HCT116 (cell line): ENCODE measurements around the gene ADGRD1. TPM values are rescaled to one million over a fixed set of nuclear protein-coding genes. Genes with fewer than 3 reads are reported as not detected.

Source experiments
- ATAC-seq: fragments of 200-7000 bp; cut with Tn5 transposase; 2 replicates; pipeline ENCODE4 v1.9.1; 2020; ENCODE audit warnings: mild to moderate bottlenecking, moderate library complexity
- BruUV-seq: library from RNA; stranded (reverse); fragments of 400-500 nt; replicated peaks from 2 replicates; lab custom pipeline; 2021; lab: Mats Ljungman, UMichigan
- CTCF ChIA-PET: fragments of 300-600 bp; sonication (Branson Sonifier 250); formaldehyde crosslinking; loops from one replicate; lab custom pipeline; 2021; ENCODE audit warnings: antibody characterized with exemption; lab: Charles Lee
- POLR2A ChIA-PET: fragments of 300-600, 350-600 bp; sonication (Branson Sonifier 250); formaldehyde crosslinking; loops from one replicate; lab custom pipeline; 2021; ENCODE audit warnings: antibody characterized with exemption; lab: Charles Lee
- RAD21 ChIA-PET, 2 experiments: fragments of 300-600 bp; sonication (Branson Sonifier 250); formaldehyde crosslinking; loops; one replicate each; lab custom pipeline; 2023; ENCODE audit warnings: low total read pairs in 2 of 2; ENCODE audit not compliant: uncharacterized antibody in 2 of 2, unreplicated experiment in 2 of 2, low non-redundant PET in 1 of 2; lab: Charles Lee
- DNase-seq: peaks from one replicate; pipeline ENCODE4 v3.0.0-alpha.2; 2010; ENCODE audit warnings: low read depth, low spot score
- H2AFZ ChIP-seq: fragments of 200-600 bp; shearing (Covaris generic), sonication (generic); 2 replicates; pipeline ENCODE4 v1.6.1; 2017; ENCODE audit warnings: low read depth, mixed run types, mixed read lengths, antibody characterized with exemption, low read length; ENCODE audit not compliant: poor library complexity, severe bottlenecking
- H3K27ac ChIP-seq: 2 replicates; pipeline ENCODE4 v1.5.1; 2012; ENCODE audit warnings: low read depth, low read length
- H3K27me3 ChIP-seq: fragments of 200-600 bp; sonication (generic); 2 replicates; pipeline ENCODE4 v1.6.1; 2016; ENCODE audit warnings: mixed run types, low read length, mixed read lengths; ENCODE audit not compliant: insufficient read depth
- H3K36me3 ChIP-seq, 2 experiments: fragments of 200-500 bp in 1 of 2; fragments of 200-600 bp in 1 of 2; sonication (Bioruptor generic) in 1 of 2; sonication (generic) in 1 of 2; 2 replicates each; pipeline versions ENCODE4 v1.5.1 to v1.6.1; 2014 to 2016; ENCODE audit warnings: low read length in 2 of 2, inconsistent platforms in 1 of 2, mixed read lengths in 1 of 2, mixed run types in 1 of 2; ENCODE audit not compliant: insufficient read depth in 2 of 2, control insufficient read depth in 1 of 2
- H3K4me1 ChIP-seq, 2 experiments: fragments of 200-600 bp in 1 of 2; sonication (generic) in 1 of 2; 2 replicates each; pipeline versions ENCODE4 v1.5.1 to v1.6.1; 2012 to 2017; ENCODE audit warnings: low read length in 2 of 2, inconsistent platforms in 1 of 2, mild to moderate bottlenecking in 1 of 2, mixed read lengths in 1 of 2, mixed run types in 1 of 2, moderate library complexity in 1 of 2; ENCODE audit not compliant: insufficient read depth in 2 of 2, control insufficient read depth in 1 of 2
- H3K4me2 ChIP-seq: fragments of 200-600 bp; sonication (generic); 2 replicates; pipeline ENCODE4 v1.6.1; 2017; ENCODE audit warnings: mixed run types, low read length, mixed read lengths
- H3K4me3 ChIP-seq, 2 experiments: fragments of 200-600 bp in 1 of 2; sonication (generic) in 1 of 2; replicated peaks in 1 of 2; 2 replicates each; pipeline ENCODE4 v1.5.1; 2011 to 2016; ENCODE audit warnings: low read length in 2 of 2, control low read depth in 1 of 2, low read depth in 1 of 2, mild to moderate bottlenecking in 1 of 2, mixed read lengths in 1 of 2, mixed run types in 1 of 2
- H3K79me2 ChIP-seq: fragments of 200-600 bp; sonication (generic); 2 replicates; pipeline ENCODE4 v1.6.1; 2017; ENCODE audit warnings: mild to moderate bottlenecking, mixed run types, low read length, moderate library complexity, mixed read lengths; ENCODE audit not compliant: insufficient read depth
- H3K9ac ChIP-seq: fragments of 200-600 bp; sonication (generic); 2 replicates; pipeline ENCODE4 v1.6.1; 2016; ENCODE audit warnings: low read length, mixed read lengths
- H3K9me2 ChIP-seq: fragments of 200-600 bp; sonication (generic), shearing (Covaris generic); 2 replicates; pipeline ENCODE4 v1.6.1; 2017; ENCODE audit warnings: mixed run types, mild to moderate bottlenecking, moderate library complexity; ENCODE audit not compliant: insufficient read depth
- H3K9me3 ChIP-seq, 2 experiments: fragments of 200-500 bp in 1 of 2; fragments of 200-600 bp in 1 of 2; sonication (Bioruptor generic) in 1 of 2; sonication (generic) in 1 of 2; 2 replicates each; pipeline ENCODE4 v1.6.1; 2014 to 2017; ENCODE audit warnings: low read length in 2 of 2, mixed read lengths in 2 of 2, inconsistent platforms in 1 of 2, low read depth in 1 of 2, mild to moderate bottlenecking in 1 of 2, mixed run types in 1 of 2, moderate library complexity in 1 of 2; ENCODE audit not compliant: control insufficient read depth in 1 of 2, insufficient read depth in 1 of 2
- H4K20me1 ChIP-seq: fragments of 200-600 bp; sonication (generic), shearing (Covaris generic); 2 replicates; pipeline ENCODE4 v1.6.1; 2017; ENCODE audit warnings: mixed run types, mild to moderate bottlenecking, moderate library complexity; ENCODE audit not compliant: insufficient read depth
- CEBPB ChIP-seq: IDR thresholded peaks from 2 replicates; pipeline ENCODE4 v1.6.1; 2012; ENCODE audit warnings: low read depth
- EGR1 ChIP-seq: IDR thresholded peaks from 2 replicates; pipeline ENCODE4 v1.6.1; 2012; ENCODE audit warnings: low read depth
- FOSL1 ChIP-seq: IDR thresholded peaks from 2 replicates; pipeline ENCODE4 v1.6.1; 2012; ENCODE audit warnings: low read depth
- JUND ChIP-seq: IDR thresholded peaks from 2 replicates; pipeline ENCODE4 v1.6.1; 2012
- POLR2A ChIP-seq: IDR thresholded peaks from 2 replicates; pipeline ENCODE4 v1.7.0; 2011; ENCODE audit warnings: borderline replicate concordance; ENCODE audit not compliant: insufficient read depth, insufficient read length; ENCODE audit errors: extremely low read depth
- RAD21 ChIP-seq: IDR thresholded peaks from 2 replicates; pipeline ENCODE4 v1.6.1; 2012; ENCODE audit warnings: low read depth, mild to moderate bottlenecking
- SIN3A ChIP-seq: IDR thresholded peaks from 2 replicates; pipeline ENCODE4 v1.6.1; 2012; ENCODE audit warnings: low read depth
- SP1 ChIP-seq: IDR thresholded peaks from 2 replicates; pipeline ENCODE4 v1.6.1; 2012; ENCODE audit warnings: low read depth
- TCF7L2 ChIP-seq: IDR thresholded peaks from 2 replicates; pipeline ENCODE4 v1.7.0; 2011; ENCODE audit warnings: borderline replicate concordance, inconsistent platforms; ENCODE audit not compliant: insufficient read depth, insufficient read length; ENCODE audit errors: extremely low read depth
- YY1 ChIP-seq: IDR thresholded peaks from 2 replicates; pipeline ENCODE4 v1.6.1; 2011; ENCODE audit warnings: low read length, low read depth, moderate library complexity, mild to moderate bottlenecking; ENCODE audit not compliant: insufficient replicate concordance; ENCODE audit errors: extremely low read depth
- ZFX ChIP-seq: fragments of 450-650 bp; IDR thresholded peaks from 2 replicates; pipeline ENCODE4 v1.6.1; 2017
- ZNF274 ChIP-seq: fragments of 200-500 bp; sonication (Bioruptor generic); IDR thresholded peaks from 2 replicates; pipeline ENCODE4 v1.6.1; 2014; ENCODE audit warnings: mild to moderate bottlenecking, low read depth, low read length, inconsistent platforms
- intact Hi-C: fragments of 100-400 bp; cut with micrococcal nuclease; formaldehyde crosslinking; loops from 2 replicates; pipeline ENCODE4 v1.10.0; 2022
- total RNA-seq: library from RNA; stranded (reverse); gene quantifications from one replicate; pipeline ENCODE4 v1.2.1, GENCODE V29; 2021; ENCODE audit not compliant: unreplicated experiment
- TF ChIP-seq, protein P1 (sequence below): IDR thresholded peaks from 2 replicates; pipeline ENCODE4 v1.6.1; 2012
- TF ChIP-seq, protein P2 (sequence below): IDR thresholded peaks from 2 replicates; pipeline ENCODE4 v1.6.1; 2012; ENCODE audit warnings: low read depth
- TF ChIP-seq, protein P3 (sequence below): IDR thresholded peaks from 2 replicates; pipeline ENCODE4 v1.6.1; 2011; ENCODE audit warnings: mild to moderate bottlenecking, low read length, moderate library complexity; ENCODE audit not compliant: insufficient replicate concordance; ENCODE audit errors: extremely low read depth

Gene ADGRD1
- total RNA-seq, 1 experiment from 2014 or later: 0.44 TPM

DNA sequence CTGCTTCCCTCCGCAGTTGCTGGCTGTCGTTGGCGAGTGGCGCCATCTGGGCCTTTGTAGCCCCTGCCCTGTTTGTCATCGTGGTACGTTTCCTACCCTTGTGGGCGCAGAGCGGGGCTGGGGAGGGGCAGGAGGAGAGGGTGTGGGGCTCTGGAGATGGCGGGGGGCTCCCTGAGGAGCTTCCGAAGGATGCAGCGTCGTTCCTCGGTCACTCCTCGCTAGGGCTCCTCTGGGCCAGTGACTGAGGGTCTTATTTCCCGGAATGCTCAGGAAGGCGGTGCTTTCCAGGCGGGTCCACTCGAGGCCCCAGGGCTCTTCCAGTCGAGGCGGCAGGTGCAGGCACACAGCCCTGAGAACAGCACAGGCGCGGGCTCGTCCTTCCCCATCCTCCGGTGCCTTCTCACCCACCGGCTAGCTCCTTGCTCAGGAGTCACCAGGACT lies 167.1 kb downstream of the ADGRD1 start:
- no peak for ATAC-seq

More for the DNA sequence above, 167.1 kb downstream of the ADGRD1 start:
- ChIA-PET POLR2A (no interaction called here), RAD21 (no interaction called here), CTCF (no interaction called here)
- BruUV-seq: no TSS peak
- no peaks in the 10 kb centered on the region for H3K79me2 ChIP-seq
- H3K4me3 ChIP-seq: no peak overlapping the region
- no peak overlapping the region for H3K9ac ChIP-seq
- H3K4me2 ChIP-seq: no peak overlapping the region
- H3K27me3 ChIP-seq: no peaks in the 10 kb centered on the region
- no peaks in the 10 kb centered on the region for H4K20me1 ChIP-seq
- H3K4me1 ChIP-seq: no peaks in the 10 kb centered on the region
- H2AFZ ChIP-seq: no peak overlapping the region
- no peak overlapping the region for H3K27ac ChIP-seq
- DNase-seq: no peak
- no peaks in the 10 kb centered on the region for H3K36me3 ChIP-seq
- intact Hi-C loops: no loop called here
- no peaks in the 10 kb centered on the region for H3K9me3 ChIP-seq
- TF ChIP-seq RAD21: no peak
- no peak for TF ChIP-seq ZNF274
- TF ChIP-seq CEBPB: no peak
- no peak for TF ChIP-seq JUND
- TF ChIP-seq ZFX: no peak
- no peak for TF ChIP-seq SP1
- TF ChIP-seq TCF7L2: no peak
- TF ChIP-seq SIN3A: no peak
- TF ChIP-seq, protein P1, sequence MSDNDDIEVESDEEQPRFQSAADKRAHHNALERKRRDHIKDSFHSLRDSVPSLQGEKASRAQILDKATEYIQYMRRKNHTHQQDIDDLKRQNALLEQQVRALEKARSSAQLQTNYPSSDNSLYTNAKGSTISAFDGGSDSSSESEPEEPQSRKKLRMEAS: no peak
- TF ChIP-seq, protein P2, sequence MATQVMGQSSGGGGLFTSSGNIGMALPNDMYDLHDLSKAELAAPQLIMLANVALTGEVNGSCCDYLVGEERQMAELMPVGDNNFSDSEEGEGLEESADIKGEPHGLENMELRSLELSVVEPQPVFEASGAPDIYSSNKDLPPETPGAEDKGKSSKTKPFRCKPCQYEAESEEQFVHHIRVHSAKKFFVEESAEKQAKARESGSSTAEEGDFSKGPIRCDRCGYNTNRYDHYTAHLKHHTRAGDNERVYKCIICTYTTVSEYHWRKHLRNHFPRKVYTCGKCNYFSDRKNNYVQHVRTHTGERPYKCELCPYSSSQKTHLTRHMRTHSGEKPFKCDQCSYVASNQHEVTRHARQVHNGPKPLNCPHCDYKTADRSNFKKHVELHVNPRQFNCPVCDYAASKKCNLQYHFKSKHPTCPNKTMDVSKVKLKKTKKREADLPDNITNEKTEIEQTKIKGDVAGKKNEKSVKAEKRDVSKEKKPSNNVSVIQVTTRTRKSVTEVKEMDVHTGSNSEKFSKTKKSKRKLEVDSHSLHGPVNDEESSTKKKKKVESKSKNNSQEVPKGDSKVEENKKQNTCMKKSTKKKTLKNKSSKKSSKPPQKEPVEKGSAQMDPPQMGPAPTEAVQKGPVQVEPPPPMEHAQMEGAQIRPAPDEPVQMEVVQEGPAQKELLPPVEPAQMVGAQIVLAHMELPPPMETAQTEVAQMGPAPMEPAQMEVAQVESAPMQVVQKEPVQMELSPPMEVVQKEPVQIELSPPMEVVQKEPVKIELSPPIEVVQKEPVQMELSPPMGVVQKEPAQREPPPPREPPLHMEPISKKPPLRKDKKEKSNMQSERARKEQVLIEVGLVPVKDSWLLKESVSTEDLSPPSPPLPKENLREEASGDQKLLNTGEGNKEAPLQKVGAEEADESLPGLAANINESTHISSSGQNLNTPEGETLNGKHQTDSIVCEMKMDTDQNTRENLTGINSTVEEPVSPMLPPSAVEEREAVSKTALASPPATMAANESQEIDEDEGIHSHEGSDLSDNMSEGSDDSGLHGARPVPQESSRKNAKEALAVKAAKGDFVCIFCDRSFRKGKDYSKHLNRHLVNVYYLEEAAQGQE: no peak
- no peak for TF ChIP-seq YY1
- no peak for TF ChIP-seq FOSL1
- TF ChIP-seq, protein P3, sequence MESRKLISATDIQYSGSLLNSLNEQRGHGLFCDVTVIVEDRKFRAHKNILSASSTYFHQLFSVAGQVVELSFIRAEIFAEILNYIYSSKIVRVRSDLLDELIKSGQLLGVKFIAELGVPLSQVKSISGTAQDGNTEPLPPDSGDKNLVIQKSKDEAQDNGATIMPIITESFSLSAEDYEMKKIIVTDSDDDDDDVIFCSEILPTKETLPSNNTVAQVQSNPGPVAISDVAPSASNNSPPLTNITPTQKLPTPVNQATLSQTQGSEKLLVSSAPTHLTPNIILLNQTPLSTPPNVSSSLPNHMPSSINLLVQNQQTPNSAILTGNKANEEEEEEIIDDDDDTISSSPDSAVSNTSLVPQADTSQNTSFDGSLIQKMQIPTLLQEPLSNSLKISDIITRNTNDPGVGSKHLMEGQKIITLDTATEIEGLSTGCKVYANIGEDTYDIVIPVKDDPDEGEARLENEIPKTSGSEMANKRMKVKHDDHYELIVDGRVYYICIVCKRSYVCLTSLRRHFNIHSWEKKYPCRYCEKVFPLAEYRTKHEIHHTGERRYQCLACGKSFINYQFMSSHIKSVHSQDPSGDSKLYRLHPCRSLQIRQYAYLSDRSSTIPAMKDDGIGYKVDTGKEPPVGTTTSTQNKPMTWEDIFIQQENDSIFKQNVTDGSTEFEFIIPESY: no peak
- TF ChIP-seq POLR2A: no peak
- no peak for TF ChIP-seq EGR1
- H3K9me2 ChIP-seq: no peaks in the 10 kb centered on the region
